Right lobe of liver (tissue), 6 donors: ENCODE measurements around the gene PADI6. TPM values are rescaled to one million over a fixed set of nuclear protein-coding genes. Genes with fewer than 3 reads are reported as not detected.

ENCODE experiments used
- ATAC-seq, 4 donors: fragments of 200-7000 bp; cut with Tn5 transposase; one replicate each; pipeline ENCODE4 v1.9.1; 2020; ENCODE audit warnings: mild to moderate bottlenecking in 4 of 4, moderate library complexity in 4 of 4
- DNase-seq, 3 donors: peaks; one replicate each; pipeline ENCODE4 v3.0.0-alpha.2; 2020
- H3K27ac ChIP-seq, 3 donors: fragments of 200-600 bp; one replicate each; pipeline ENCODE4 v1.8.0; 2022
- H3K27me3 ChIP-seq, 2 donors: fragments of 200-600 bp; one replicate each; pipeline ENCODE4 v1.8.0; 2022
- H3K36me3 ChIP-seq, 4 donors: fragments of 200-600 bp; sonication (generic) in 1 of 4; one replicate each; pipeline versions ENCODE4 v1.5.1 to v1.8.0; 2017 to 2022; ENCODE audit warnings: control low read depth in 1 of 4
- H3K4me1 ChIP-seq, 4 donors: fragments of 200-600 bp; sonication (generic) in 1 of 4; one replicate each; pipeline versions ENCODE4 v1.5.1 to v1.8.0; 2017 to 2022; ENCODE audit warnings: control low read depth in 1 of 4
- H3K4me3 ChIP-seq, 3 donors: fragments of 200-600 bp; one replicate each; pipeline ENCODE4 v1.8.0; 2022
- H3K9me3 ChIP-seq, 4 donors: fragments of 200-600 bp; sonication (generic) in 1 of 4; one replicate each; pipeline versions ENCODE4 v1.5.1 to v1.8.0; 2017 to 2022; ENCODE audit warnings: control low read depth in 1 of 4
- POLR2A ChIP-seq: fragments of 450-650 bp; IDR thresholded peaks from one replicate; pipeline ENCODE4 v1.6.1; 2017; ENCODE audit warnings: antibody characterized with exemption, mild to moderate bottlenecking
- WGBS: methylation state at CpG from one replicate; pipeline ENCODE4 v1.1.6; 2018; ENCODE audit warnings: low coverage, low lambda C conversion rate; ENCODE audit not compliant: insufficient coverage; ENCODE audit errors: missing lambda C conversion rate; 5-methylcytosine and 5-hydroxymethylcytosine counted together
- intact Hi-C, 2 donors: fragments of 100-400 bp; cut with DNase I; formaldehyde crosslinking; loops; one replicate each; pipeline versions ENCODE4 v1.11.2 to v1.14.1; 2022
- total RNA-seq, 6 experiments: library from RNA; depleted of rRNA in 2 of 6; stranded (reverse); fragments of >200 nt in 2 of 6; fragmentation: NEBNext Ultra II Directional in 3 of 6; extraction: Animal tissue kit (Norgen Biotek cat#: 25700) in 3 of 6; gene quantifications; one replicate each; pipeline versions ENCODE4 v1.1.0 to v1.2.4, GENCODE V29; 2016 to 2023
- TF ChIP-seq, protein P1 (sequence below), 4 donors: fragments of 200-600 bp in 3 of 4; fragments of 450-650 bp in 1 of 4; IDR thresholded peaks; one replicate each; pipeline versions ENCODE4 v1.5.1 to v1.8.0; 2016 to 2022; ENCODE audit warnings: antibody characterized with exemption in 4 of 4, mild to moderate bottlenecking in 2 of 4
- donor health status: DM: no; HTN: yes; CAD: no.
- donor health status: DM: no; HTN: no; CAD: no.
- donor health status: DM: no; HTN: no; CAD: no.
- donor health status: DM: no; HTN: yes; CAD: no.
- donor health status: DM: no; HTN: yes; CAD: no.

PADI6 gene
- total RNA-seq, 6 experiments from 2014 or later = not detected

DNA sequence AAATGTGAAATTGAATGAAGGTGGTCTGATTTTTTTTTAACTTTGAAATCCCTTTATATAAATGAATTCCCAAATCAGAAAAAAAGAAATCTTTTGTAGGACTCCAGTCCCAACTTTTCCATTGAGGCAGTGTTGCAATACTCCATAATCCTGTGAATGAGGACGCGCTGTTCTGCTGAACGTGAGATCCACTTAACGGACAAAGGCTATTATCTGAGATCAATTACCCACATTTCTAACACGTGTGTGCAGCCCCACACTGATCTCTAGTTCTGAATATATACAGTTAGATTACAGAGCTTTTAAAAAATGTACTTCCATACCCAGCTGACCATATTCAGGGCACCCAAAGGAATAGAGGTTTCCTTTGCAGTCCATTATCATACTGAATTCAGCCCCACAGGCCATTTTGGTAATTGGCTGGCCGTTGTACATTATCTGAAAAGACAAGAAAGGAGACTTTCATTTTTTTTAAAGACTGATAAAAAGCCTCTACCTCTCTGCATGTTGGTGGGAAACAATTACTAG is 48.5 kb downstream of the PADI6 start:
- peaks cover 0 to 85% (median 27%) of the 10 kb centered on the region in 4 donors for H3K36me3 ChIP-seq
- DNase-seq (no peak), ATAC-seq (no peak)
- H3K4me3 ChIP-seq = no peak overlapping the region
- WGBS = 76% methylated on average over 6 of the region's 6 CpGs
- intact Hi-C loops = no loop called here
- no peak for TF ChIP-seq POLR2A
- TF ChIP-seq, protein P1, sequence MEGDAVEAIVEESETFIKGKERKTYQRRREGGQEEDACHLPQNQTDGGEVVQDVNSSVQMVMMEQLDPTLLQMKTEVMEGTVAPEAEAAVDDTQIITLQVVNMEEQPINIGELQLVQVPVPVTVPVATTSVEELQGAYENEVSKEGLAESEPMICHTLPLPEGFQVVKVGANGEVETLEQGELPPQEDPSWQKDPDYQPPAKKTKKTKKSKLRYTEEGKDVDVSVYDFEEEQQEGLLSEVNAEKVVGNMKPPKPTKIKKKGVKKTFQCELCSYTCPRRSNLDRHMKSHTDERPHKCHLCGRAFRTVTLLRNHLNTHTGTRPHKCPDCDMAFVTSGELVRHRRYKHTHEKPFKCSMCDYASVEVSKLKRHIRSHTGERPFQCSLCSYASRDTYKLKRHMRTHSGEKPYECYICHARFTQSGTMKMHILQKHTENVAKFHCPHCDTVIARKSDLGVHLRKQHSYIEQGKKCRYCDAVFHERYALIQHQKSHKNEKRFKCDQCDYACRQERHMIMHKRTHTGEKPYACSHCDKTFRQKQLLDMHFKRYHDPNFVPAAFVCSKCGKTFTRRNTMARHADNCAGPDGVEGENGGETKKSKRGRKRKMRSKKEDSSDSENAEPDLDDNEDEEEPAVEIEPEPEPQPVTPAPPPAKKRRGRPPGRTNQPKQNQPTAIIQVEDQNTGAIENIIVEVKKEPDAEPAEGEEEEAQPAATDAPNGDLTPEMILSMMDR (IDR thresholded peaks at IDR 0.05) = no peak
- no peak overlapping the region for H3K27ac ChIP-seq
- H3K27me3 ChIP-seq = no peaks in the 10 kb centered on the region
- no peaks in the 10 kb centered on the region for H3K9me3 ChIP-seq
- H3K4me1 ChIP-seq = no peaks in the 10 kb centered on the region

DNA sequence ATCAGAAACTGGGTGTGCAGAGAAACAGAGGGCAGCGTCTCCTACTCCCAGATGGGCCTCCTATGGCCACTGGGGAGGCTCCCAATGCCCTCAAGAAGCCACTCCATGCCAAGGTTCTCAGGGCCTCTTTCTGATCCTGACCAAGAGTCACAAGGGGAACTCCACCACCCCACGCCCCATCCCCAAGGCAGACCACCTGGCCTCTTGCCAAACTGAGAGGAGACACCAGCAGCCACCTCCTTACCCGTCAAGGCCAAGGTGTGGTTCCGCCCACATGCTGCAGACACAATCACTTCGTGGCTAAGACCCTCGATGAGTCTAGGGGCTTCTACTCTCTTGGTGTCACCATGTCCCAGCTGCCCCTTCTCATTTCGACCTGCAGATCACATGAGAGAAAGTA is 50.5 kb downstream of the PADI6 start:
- intact Hi-C loops = no loop called here
- Histone ChIP-seq H3K27me3 (no peaks in the 10 kb centered on the region), H3K9me3 (no peaks in the 10 kb centered on the region), H3K4me1 (no peaks in the 10 kb centered on the region), H3K36me3 (peaks cover 0 to 75% (median 25%) of the 10 kb centered on the region in 4 donors), H3K27ac (no peak overlapping the region), H3K4me3 (no peak overlapping the region)
- TF ChIP-seq, protein P1 (IDR thresholded peaks at IDR 0.05) = no peak
- no peak for TF ChIP-seq POLR2A
- DNase-seq (no peak), ATAC-seq (no peak)
- 88% methylated on average over 4 of the region's 7 CpGs for whole genome bisulfite sequencing

- H3K4me3 ChIP-seq = no peak overlapping the region
- intact Hi-C loops = no loop called here
- H3K36me3 ChIP-seq = peaks cover 0 to 73% (median 27%) of the 10 kb centered on the region in 4 donors
- no peaks in the 10 kb centered on the region for H3K27me3 ChIP-seq
- ATAC-seq = no peak
- no peak overlapping the region for H3K27ac ChIP-seq
- WGBS = 84% methylated on average over 6 of the region's 13 CpGs
- no peaks in the 10 kb centered on the region for H3K9me3 ChIP-seq
- peaks cover 0 to 6% (median 1%) of the 10 kb centered on the region in 4 donors for H3K4me1 ChIP-seq
- DNase-seq = no peak
- no peak for TF ChIP-seq POLR2A
- TF ChIP-seq, protein P1 (IDR thresholded peaks at IDR 0.05) = no peak
These were observed 51.8 kb downstream of the PADI6 start for GRCh38 chr1:17423781-17424245.

- Histone ChIP-seq H3K4me1 (peaks cover 0 to 12% (median 5%) of the 10 kb centered on the region in 4 donors), H3K9me3 (no peaks in the 10 kb centered on the region), H3K4me3 (no peak overlapping the region), H3K27ac (no peak overlapping the region), H3K27me3 (no peaks in the 10 kb centered on the region), H3K36me3 (peaks cover 0 to 56% (median 21%) of the 10 kb centered on the region in 4 donors)
- intact Hi-C loops = no loop called here
- peak in 1 of 4 donors; percentile 10 for ATAC-seq
- 96% methylated on average over 8 of the region's 18 CpGs for WGBS
- DNase-seq = no peak
- no peak for TF ChIP-seq POLR2A
- TF ChIP-seq, protein P1 (IDR thresholded peaks at IDR 0.05) = no peak
These were observed 54.0 kb downstream of the PADI6 start for GRCh38 chr1:17425806-17426600.
